Right lobe of liver (tissue), 4 donors: ENCODE measurements around the gene LTN1.

Experiments
- POLR2A ChIP-seq: fragments of 450-650 bp; IDR thresholded peaks from one replicate; pipeline ENCODE4 v1.6.1; 2017; ENCODE audit warnings: antibody characterized with exemption, mild to moderate bottlenecking
- TF ChIP-seq, protein P1 (sequence below), 4 donors: fragments of 200-600 bp in 3 of 4; fragments of 450-650 bp in 1 of 4; IDR thresholded peaks; one replicate each; pipeline versions ENCODE4 v1.5.1 to v1.8.0; 2016 to 2022; ENCODE audit warnings: antibody characterized with exemption in 4 of 4, mild to moderate bottlenecking in 2 of 4
- donor health status: DM: no; HTN: no; CAD: no.
- donor health status: DM: no; HTN: no; CAD: no.
- donor health status: DM: no; HTN: yes; CAD: no.

DNA sequence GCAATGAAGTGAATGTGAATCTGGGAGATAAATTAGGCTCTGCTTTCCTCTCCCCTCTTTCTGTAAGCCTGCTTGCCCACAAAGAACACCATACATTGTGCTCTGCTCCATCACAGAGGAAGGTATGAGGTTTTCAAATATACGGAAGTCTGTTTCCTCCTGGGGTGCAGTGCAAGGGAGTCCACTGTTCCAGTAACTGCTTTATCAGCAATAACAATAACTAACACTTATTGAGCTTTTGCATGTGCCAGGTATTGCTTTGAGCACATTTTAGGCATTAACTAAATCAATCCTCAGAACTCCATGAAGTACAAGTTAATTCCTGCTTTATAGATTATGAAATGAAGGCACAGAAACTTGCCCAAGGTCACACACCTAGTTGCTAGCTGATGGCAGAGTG, 10.0 kb downstream of the LTN1 start:
- TF ChIP-seq, protein P1, sequence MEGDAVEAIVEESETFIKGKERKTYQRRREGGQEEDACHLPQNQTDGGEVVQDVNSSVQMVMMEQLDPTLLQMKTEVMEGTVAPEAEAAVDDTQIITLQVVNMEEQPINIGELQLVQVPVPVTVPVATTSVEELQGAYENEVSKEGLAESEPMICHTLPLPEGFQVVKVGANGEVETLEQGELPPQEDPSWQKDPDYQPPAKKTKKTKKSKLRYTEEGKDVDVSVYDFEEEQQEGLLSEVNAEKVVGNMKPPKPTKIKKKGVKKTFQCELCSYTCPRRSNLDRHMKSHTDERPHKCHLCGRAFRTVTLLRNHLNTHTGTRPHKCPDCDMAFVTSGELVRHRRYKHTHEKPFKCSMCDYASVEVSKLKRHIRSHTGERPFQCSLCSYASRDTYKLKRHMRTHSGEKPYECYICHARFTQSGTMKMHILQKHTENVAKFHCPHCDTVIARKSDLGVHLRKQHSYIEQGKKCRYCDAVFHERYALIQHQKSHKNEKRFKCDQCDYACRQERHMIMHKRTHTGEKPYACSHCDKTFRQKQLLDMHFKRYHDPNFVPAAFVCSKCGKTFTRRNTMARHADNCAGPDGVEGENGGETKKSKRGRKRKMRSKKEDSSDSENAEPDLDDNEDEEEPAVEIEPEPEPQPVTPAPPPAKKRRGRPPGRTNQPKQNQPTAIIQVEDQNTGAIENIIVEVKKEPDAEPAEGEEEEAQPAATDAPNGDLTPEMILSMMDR (IDR thresholded peaks at IDR 0.05) = no peak
- TF ChIP-seq POLR2A = no peak
